Endodermal cell (in vitro differentiated cells): ENCODE results near the gene RECK. TPM values are rescaled to one million over a fixed set of nuclear protein-coding genes. Genes with fewer than 3 reads are reported as not detected.

Source experiments
- DNase-seq: peaks from one replicate; pipeline ENCODE4 v3.0.0-alpha.2; 2017
- H3K27ac ChIP-seq: 2 replicates; pipeline ENCODE4 v1.5.1; 2013; ENCODE audit warnings: mild to moderate bottlenecking, low read depth, low read length, moderate library complexity
- H3K27me3 ChIP-seq: 2 replicates; pipeline ENCODE4 v1.6.1; 2013; ENCODE audit warnings: mild to moderate bottlenecking, low read length, moderate library complexity; ENCODE audit not compliant: insufficient read depth, control insufficient read depth, poor library complexity, severe bottlenecking
- H3K36me3 ChIP-seq: 2 replicates; pipeline ENCODE4 v1.7.0; 2013; ENCODE audit warnings: mild to moderate bottlenecking, low read length, moderate library complexity; ENCODE audit not compliant: control insufficient read depth, insufficient read depth
- H3K4me1 ChIP-seq: one replicate; pipeline ENCODE4 v1.7.0; 2013; ENCODE audit warnings: low read length; ENCODE audit not compliant: control insufficient read depth, insufficient read depth
- H3K4me3 ChIP-seq: 2 replicates; pipeline ENCODE4 v1.5.1; 2013; ENCODE audit warnings: mild to moderate bottlenecking, low read length, moderate library complexity
- H3K9ac ChIP-seq: 2 replicates; pipeline ENCODE4 v1.6.1; 2013; ENCODE audit warnings: mild to moderate bottlenecking, low read length, moderate library complexity; ENCODE audit not compliant: poor library complexity, severe bottlenecking; ENCODE audit errors: extremely low read depth
- H3K9me3 ChIP-seq: 2 replicates; pipeline ENCODE4 v1.6.1; 2013; ENCODE audit warnings: mild to moderate bottlenecking, low read length, moderate library complexity; ENCODE audit not compliant: control insufficient read depth
- H3K27ac Mint-ChIP-seq: 2 replicates; pipeline ENCODE4 v1.8.0; 2020; ENCODE audit warnings: mixed read lengths
- H3K27me3 Mint-ChIP-seq: 2 replicates; pipeline ENCODE4 v1.8.0; 2021; ENCODE audit warnings: mild to moderate bottlenecking, mixed read lengths; ENCODE audit not compliant: insufficient read depth
- H3K36me3 Mint-ChIP-seq: 2 replicates; pipeline ENCODE4 v1.8.0; 2020; ENCODE audit warnings: low read depth, mixed read lengths
- H3K4me1 Mint-ChIP-seq: 2 replicates; pipeline ENCODE4 v1.8.0; 2020; ENCODE audit warnings: mixed read lengths
- H3K4me3 Mint-ChIP-seq: 2 replicates; pipeline ENCODE4 v1.8.0; 2020; ENCODE audit warnings: mild to moderate bottlenecking, moderate library complexity, mixed read lengths
- H3K9me3 Mint-ChIP-seq: 2 replicates; pipeline ENCODE4 v1.8.0; 2020; ENCODE audit warnings: mild to moderate bottlenecking, mixed read lengths
- WGBS, 2 experiments: methylation state at CpG; one replicate each; pipeline versions ENCODE4 v1.1.5 to v1.1.7; 2013; ENCODE audit warnings: missing lambda C conversion rate in 2 of 2, mixed read lengths in 1 of 2; ENCODE audit not compliant: insufficient coverage in 1 of 2, insufficient read length in 1 of 2; 5-methylcytosine and 5-hydroxymethylcytosine counted together
- total RNA-seq, 2 donors: library from RNA; stranded (reverse); fragmentation: NEBNext Ultra II Directional in 1 of 2; extraction: Animal tissue kit (Norgen Biotek cat#: 25700) in 1 of 2; gene quantifications; 2 replicates in 1 of 2; 3 replicates in 1 of 2; pipeline ENCODE4 v1.2.1, GENCODE V29; 2021
- TF ChIP-seq, protein P1 (sequence below): fragments of 200-600 bp; sonication (generic); conservative IDR thresholded peaks from 2 replicates; pipeline ENCODE4 v1.5.0; 2021; ENCODE audit warnings: antibody characterized with exemption, mild to moderate bottlenecking

The RECK gene
- total RNA-seq, 2 donors from 2014 or later = 11.5 to 16.1 TPM

DNA sequence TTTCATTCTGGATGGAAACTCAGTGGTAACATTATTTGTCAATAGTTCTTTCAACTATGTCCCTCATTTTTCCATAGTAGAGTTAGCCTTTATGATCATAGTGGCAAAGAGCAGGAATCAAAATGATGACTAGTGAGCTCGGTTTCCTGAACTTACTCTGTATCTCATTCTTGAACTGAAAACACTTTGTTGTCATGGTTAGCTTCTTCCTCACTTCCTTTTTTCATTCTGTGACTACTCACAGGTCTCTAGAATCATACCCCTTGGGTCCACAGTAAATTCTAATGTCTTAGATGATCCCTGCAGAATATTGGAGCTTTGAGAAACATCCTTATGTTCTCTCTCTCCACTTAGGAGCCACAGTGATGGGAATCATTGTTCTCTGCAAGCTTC lies 29.4 kb upstream of the RECK start:
- no peaks in the 10 kb centered on the region for H3K4me1 ChIP-seq
- no peak for DNase-seq
- WGBS, 2 experiments = 83 to 95% methylated on average over 1 of the region's 1 CpG
- H3K27ac ChIP-seq = no peak overlapping the region
- Mint-ChIP-seq H3K4me3 (no peak overlapping the region), H3K27ac (no peak overlapping the region), H3K36me3 (no peaks in the 10 kb centered on the region), H3K9me3 (peaks cover 10% of the 10 kb centered on the region), H3K27me3 (peaks cover 84% of the 10 kb centered on the region), H3K4me1 (peaks cover 4% of the 10 kb centered on the region)
- peaks cover 8% of the 10 kb centered on the region for H3K9me3 ChIP-seq
- TF ChIP-seq, protein P1, sequence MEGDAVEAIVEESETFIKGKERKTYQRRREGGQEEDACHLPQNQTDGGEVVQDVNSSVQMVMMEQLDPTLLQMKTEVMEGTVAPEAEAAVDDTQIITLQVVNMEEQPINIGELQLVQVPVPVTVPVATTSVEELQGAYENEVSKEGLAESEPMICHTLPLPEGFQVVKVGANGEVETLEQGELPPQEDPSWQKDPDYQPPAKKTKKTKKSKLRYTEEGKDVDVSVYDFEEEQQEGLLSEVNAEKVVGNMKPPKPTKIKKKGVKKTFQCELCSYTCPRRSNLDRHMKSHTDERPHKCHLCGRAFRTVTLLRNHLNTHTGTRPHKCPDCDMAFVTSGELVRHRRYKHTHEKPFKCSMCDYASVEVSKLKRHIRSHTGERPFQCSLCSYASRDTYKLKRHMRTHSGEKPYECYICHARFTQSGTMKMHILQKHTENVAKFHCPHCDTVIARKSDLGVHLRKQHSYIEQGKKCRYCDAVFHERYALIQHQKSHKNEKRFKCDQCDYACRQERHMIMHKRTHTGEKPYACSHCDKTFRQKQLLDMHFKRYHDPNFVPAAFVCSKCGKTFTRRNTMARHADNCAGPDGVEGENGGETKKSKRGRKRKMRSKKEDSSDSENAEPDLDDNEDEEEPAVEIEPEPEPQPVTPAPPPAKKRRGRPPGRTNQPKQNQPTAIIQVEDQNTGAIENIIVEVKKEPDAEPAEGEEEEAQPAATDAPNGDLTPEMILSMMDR = no peak
- peaks cover 85% of the 10 kb centered on the region for H3K27me3 ChIP-seq
- H3K4me3 ChIP-seq = no peak overlapping the region
- H3K36me3 ChIP-seq = no peaks in the 10 kb centered on the region
- H3K9ac ChIP-seq = no peak overlapping the region

DNA sequence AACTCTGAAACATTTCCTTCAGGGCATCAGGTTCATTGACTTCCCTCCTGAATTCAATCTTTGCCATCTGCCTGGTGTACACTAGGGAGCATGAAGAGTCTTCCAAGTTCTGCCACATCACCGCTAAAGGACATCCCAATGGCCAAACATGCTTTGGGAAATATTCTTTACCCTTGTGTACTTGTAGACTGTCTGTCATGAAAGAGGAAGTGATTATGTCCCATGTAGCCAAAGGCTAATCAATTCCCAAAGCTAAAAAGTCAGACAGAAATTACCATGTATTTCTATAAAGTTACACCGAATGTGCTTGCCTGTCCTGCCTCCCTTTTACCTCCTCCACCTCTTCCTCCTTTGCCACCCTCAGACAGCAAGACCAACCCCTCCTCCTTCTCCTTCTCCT lies 28.9 kb upstream of the RECK start:
- Mint-ChIP-seq H3K36me3 (no peaks in the 10 kb centered on the region), H3K4me3 (no peak overlapping the region), H3K9me3 (peaks cover 10% of the 10 kb centered on the region), H3K4me1 (peaks cover 4% of the 10 kb centered on the region), H3K27ac (no peak overlapping the region), H3K27me3 (peaks cover 84% of the 10 kb centered on the region)
- H3K36me3 ChIP-seq = no peaks in the 10 kb centered on the region
- H3K9ac ChIP-seq = no peak overlapping the region
- no peaks in the 10 kb centered on the region for H3K4me1 ChIP-seq
- 92 to 95% methylated on average over 2 of the region's 2 CpGs for WGBS, 2 experiments
- no peak overlapping the region for H3K4me3 ChIP-seq
- peaks cover 8% of the 10 kb centered on the region for H3K9me3 ChIP-seq
- no peak for DNase-seq
- TF ChIP-seq, protein P1 = no peak
- H3K27ac ChIP-seq = no peak overlapping the region
- peaks cover 86% of the 10 kb centered on the region for H3K27me3 ChIP-seq

DNA sequence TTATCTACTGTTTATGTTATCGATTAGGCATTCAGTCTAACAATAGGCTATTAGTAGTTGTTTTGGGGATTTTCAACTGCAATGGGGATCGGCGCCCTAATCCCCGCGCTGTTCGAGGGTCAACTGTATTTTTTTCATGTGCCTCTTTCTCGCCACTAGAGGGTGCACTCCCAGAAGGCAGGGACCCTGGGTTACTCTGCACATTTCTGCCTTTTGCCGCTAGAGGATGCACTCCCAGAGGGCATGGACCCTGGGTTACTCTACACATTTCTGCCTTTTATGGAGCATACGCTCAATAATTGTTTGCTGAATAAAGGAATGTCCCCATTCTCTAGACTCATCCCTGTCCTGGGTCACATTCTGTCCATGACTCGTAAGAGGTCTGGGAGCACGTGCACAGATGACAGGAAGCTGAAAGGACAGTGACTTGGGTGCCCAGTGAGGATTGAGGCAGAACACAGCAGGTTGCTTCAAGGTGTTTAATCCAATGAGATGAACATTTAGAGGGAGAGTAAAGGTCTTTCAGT lies 27.9 kb upstream of the RECK start:
- Histone ChIP-seq H3K27me3 (peaks cover 78% of the 10 kb centered on the region), H3K27ac (no peak overlapping the region), H3K4me1 (no peaks in the 10 kb centered on the region), H3K9me3 (peaks cover 8% of the 10 kb centered on the region), H3K9ac (no peak overlapping the region), H3K4me3 (no peak overlapping the region), H3K36me3 (no peaks in the 10 kb centered on the region)
- no peaks in the 10 kb centered on the region for H3K36me3 Mint-ChIP-seq
- no peak overlapping the region for H3K4me3 Mint-ChIP-seq
- WGBS, 2 experiments = 28 to 36% methylated on average over 5 to 11 of the region's 11 CpGs
- no peak overlapping the region for H3K27ac Mint-ChIP-seq
- peak; percentile 91 for DNase-seq
- peaks cover 4% of the 10 kb centered on the region for H3K4me1 Mint-ChIP-seq
- H3K27me3 Mint-ChIP-seq = peaks cover 81% of the 10 kb centered on the region
- H3K9me3 Mint-ChIP-seq = peaks cover 10% of the 10 kb centered on the region
- TF ChIP-seq, protein P1 = peak; percentile 100
